SH-SY5Y (cell line): Measurements from ENCODE around the gene IL18RAP.

ENCODE experiments used
- GATA2 ChIP-seq: IDR thresholded peaks from 2 replicates; pipeline ENCODE4 v1.6.1; 2011; ENCODE audit warnings: mild to moderate bottlenecking, low read depth, low read length
- GATA3 ChIP-seq: IDR thresholded peaks from 2 replicates; pipeline ENCODE4 v1.6.1; 2011; ENCODE audit warnings: low read depth, mild to moderate bottlenecking, low read length, moderate library complexity

The IL18RAP gene

GRCh38 chr2:102487761-102488462 lies 65.0 kb downstream of the IL18RAP start:
- TF ChIP-seq GATA3 (no peak), GATA2 (no peak)

GRCh38 chr2:102489646-102490045 lies 66.7 kb downstream of the IL18RAP start:
- no peak for TF ChIP-seq GATA2
- TF ChIP-seq GATA3 = no peak

GRCh38 chr2:102492006-102492405 lies 69.0 kb downstream of the IL18RAP start:
- TF ChIP-seq GATA2 = no peak
- no peak for TF ChIP-seq GATA3

- no peak for TF ChIP-seq GATA3
- no peak for TF ChIP-seq GATA2
Observed at GRCh38 chr2:102494570-102494969, 71.6 kb downstream of the IL18RAP start.

- TF ChIP-seq GATA2 (no peak), GATA3 (no peak)
Observed at GRCh38 chr2:102498414-102498813, 75.5 kb downstream of the IL18RAP start.

GRCh38 chr2:102499558-102499957 lies 76.6 kb downstream of the IL18RAP start:
- no peak for TF ChIP-seq GATA2
- no peak for TF ChIP-seq GATA3
